Peyer's patch (tissue), 4 donors: ENCODE measurements around the gene FAM193A. TPM values are rescaled to one million over a fixed set of nuclear protein-coding genes. Genes with fewer than 3 reads are reported as not detected.
"Not testable (repeated sequence)": the region's sequence is repeated elsewhere in the genome, so short reads cannot be mapped to it uniquely, and the experiment has no call there.

ENCODE experiments used
- DNase-seq, 3 donors: peaks; one replicate each; pipeline ENCODE4 v3.0.0-alpha.2; 2017 to 2019
- H3K27ac ChIP-seq, 4 donors: fragments of 200-600 bp; sonication (generic); one replicate each; pipeline ENCODE4 v1.5.1; 2016 to 2019
- H3K27me3 ChIP-seq, 2 donors: fragments of 200-600 bp; sonication (generic); one replicate each; pipeline ENCODE4 v1.5.1; 2019
- H3K36me3 ChIP-seq, 3 donors: fragments of 200-600 bp; sonication (generic); one replicate each; pipeline ENCODE4 v1.5.1; 2016 to 2019
- H3K4me1 ChIP-seq, 4 donors: fragments of 200-600 bp; sonication (generic); one replicate each; pipeline ENCODE4 v1.5.1; 2016 to 2019
- H3K4me3 ChIP-seq, 4 donors: fragments of 200-600 bp; sonication (generic); 1 replicate in 3 of 4; 2 replicates in 1 of 4; pipeline ENCODE4 v1.5.1; 2016 to 2019; ENCODE audit warnings: mild to moderate bottlenecking in 1 of 4
- H3K9me3 ChIP-seq, 4 donors: fragments of 200-600 bp; sonication (generic); one replicate each; pipeline ENCODE4 v1.5.1; 2016 to 2019; ENCODE audit warnings: mild to moderate bottlenecking in 1 of 4
- POLR2A ChIP-seq, 2 donors: fragments of 450-650 bp; IDR thresholded peaks; one replicate each; pipeline ENCODE4 v1.5.1; 2017; ENCODE audit warnings: antibody characterized with exemption in 2 of 2, mild to moderate bottlenecking in 2 of 2, moderate library complexity in 2 of 2
- total RNA-seq, 4 donors: library from RNA; depleted of rRNA; stranded (reverse); fragments of >200 nt; gene quantifications; one replicate each; pipeline ENCODE4 v1.1.0, GENCODE V29; 2016
- TF ChIP-seq, protein P1 (sequence below), 6 experiments: fragments of 450-650 bp in 4 of 6; fragments of 200-600 bp in 2 of 6; sonication (generic) in 1 of 6; IDR thresholded peaks; one replicate each; pipeline ENCODE4 v1.5.1; 2017 to 2019; ENCODE audit warnings: antibody characterized with exemption in 6 of 6, mild to moderate bottlenecking in 3 of 6, moderate library complexity in 1 of 6

FAM193A gene
- total RNA-seq, 4 donors from 2014 or later = 38.2 to 77.6 (median 51.2) TPM

DNA sequence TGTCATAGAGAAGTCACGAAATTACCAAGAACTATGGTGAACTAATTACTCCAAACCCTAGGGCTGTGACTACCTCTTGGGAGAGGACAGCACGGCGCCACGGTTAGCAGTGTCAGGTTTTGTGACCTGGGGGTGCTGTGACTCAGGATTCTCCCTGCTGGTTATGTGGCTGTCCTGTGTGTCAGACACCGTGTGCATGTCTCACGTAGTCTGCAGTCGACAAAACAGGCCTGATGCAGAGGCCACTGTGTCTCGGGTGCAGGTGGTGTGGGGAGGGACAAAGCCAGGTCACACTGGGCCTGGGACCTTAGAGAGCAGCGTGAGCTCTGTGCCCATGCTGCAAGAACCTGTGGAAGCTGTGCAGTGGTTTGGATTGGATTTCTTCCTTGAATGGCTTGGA is 185.6 kb downstream of the FAM193A start:
- no peak for DNase-seq
- peaks cover 0 to 56% (median 0%) of the 10 kb centered on the region in 3 donors for H3K36me3 ChIP-seq
- TF ChIP-seq POLR2A (IDR thresholded peaks at IDR 0.05) = no peak
- TF ChIP-seq, protein P1, sequence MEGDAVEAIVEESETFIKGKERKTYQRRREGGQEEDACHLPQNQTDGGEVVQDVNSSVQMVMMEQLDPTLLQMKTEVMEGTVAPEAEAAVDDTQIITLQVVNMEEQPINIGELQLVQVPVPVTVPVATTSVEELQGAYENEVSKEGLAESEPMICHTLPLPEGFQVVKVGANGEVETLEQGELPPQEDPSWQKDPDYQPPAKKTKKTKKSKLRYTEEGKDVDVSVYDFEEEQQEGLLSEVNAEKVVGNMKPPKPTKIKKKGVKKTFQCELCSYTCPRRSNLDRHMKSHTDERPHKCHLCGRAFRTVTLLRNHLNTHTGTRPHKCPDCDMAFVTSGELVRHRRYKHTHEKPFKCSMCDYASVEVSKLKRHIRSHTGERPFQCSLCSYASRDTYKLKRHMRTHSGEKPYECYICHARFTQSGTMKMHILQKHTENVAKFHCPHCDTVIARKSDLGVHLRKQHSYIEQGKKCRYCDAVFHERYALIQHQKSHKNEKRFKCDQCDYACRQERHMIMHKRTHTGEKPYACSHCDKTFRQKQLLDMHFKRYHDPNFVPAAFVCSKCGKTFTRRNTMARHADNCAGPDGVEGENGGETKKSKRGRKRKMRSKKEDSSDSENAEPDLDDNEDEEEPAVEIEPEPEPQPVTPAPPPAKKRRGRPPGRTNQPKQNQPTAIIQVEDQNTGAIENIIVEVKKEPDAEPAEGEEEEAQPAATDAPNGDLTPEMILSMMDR (IDR thresholded peaks at IDR 0.05) = no peak
- no peaks in the 10 kb centered on the region for H3K9me3 ChIP-seq
- no peaks in the 10 kb centered on the region for H3K27me3 ChIP-seq
- no peaks in the 10 kb centered on the region for H3K4me1 ChIP-seq
- H3K27ac ChIP-seq = no peak overlapping the region
- H3K4me3 ChIP-seq = no peak overlapping the region

DNA sequence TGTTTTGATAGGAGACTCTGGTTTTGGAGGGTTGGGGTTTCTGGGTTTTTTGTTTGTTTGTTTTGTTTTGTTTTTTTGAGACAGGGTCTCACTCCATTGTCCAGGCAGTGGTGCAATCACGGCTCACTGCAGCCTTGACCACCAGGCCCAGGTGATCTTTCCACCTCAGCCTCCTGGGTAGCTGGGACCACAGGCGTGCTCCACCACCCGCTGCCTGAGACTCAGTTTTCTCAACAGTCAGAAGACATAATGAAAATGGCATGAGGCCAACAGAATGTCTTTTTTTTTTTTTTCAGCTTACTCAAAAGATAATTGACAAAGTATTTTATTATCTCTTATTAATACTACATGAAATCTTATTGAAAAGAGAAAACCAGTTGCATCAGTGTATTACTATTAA is 187.3 kb downstream of the FAM193A start:
- peaks cover 0 to 46% (median 0%) of the 10 kb centered on the region in 3 donors for H3K36me3 ChIP-seq
- no peak for DNase-seq
- no peaks in the 10 kb centered on the region for H3K4me1 ChIP-seq
- no peak overlapping the region for H3K4me3 ChIP-seq
- no peaks in the 10 kb centered on the region for H3K27me3 ChIP-seq
- H3K27ac ChIP-seq = no peak overlapping the region
- H3K9me3 ChIP-seq = no peaks in the 10 kb centered on the region
- TF ChIP-seq, protein P1 (IDR thresholded peaks at IDR 0.05) = no peak
- no peak for TF ChIP-seq POLR2A (IDR thresholded peaks at IDR 0.05)

DNA sequence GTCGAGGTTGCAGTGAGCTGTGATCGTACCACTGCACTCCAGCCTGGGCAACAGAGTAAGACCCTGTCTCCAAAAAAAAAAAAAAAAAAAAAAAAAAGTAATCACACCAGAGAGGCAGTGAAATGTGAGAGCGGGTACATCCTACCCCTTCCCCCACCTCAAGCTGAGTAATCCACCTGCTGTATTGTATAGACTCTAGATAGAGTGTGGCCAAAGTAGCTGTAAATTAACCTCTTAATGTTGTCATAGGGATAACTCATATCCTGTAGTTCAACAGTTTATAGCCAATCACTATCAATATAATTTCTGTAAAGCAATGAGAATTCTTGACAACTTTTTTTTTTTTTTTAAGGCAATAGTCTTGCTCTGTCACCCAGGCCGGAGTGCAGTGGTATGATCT is 188.9 kb downstream of the FAM193A start:
- H3K4me1 ChIP-seq = no peaks in the 10 kb centered on the region
- H3K4me3 ChIP-seq = no peak overlapping the region
- H3K27ac ChIP-seq = no peak overlapping the region
- no peak for DNase-seq
- H3K27me3 ChIP-seq = no peaks in the 10 kb centered on the region
- TF ChIP-seq POLR2A (IDR thresholded peaks at IDR 0.05) = no peak
- TF ChIP-seq, protein P1 (IDR thresholded peaks at IDR 0.05) = no peak
- H3K36me3 ChIP-seq = peaks cover 0 to 44% (median 0%) of the 10 kb centered on the region in 3 donors
- no peaks in the 10 kb centered on the region for H3K9me3 ChIP-seq

DNA sequence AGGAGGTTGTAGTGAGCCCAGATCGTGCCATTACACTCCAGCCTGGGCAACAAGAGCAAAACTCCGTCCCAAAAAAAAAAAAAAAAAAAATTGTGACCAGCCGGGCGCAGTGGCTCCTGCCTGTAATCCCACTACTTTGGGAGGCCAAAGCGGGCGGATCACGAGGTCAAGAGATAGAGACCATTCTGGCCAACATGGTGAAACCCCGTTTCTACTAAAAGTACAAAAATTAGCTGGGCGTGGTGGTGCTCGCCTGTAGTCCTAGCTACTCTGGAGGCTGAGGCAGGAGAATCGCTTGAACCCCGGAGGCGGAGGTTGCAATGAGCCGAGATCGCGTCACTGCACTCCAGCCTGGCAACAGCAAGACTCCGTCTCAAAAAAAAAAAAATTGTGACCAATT is 190.4 kb downstream of the FAM193A start:
- not testable (repeated sequence) for DNase-seq, H3K4me3 ChIP-seq, H3K27me3 ChIP-seq, H3K4me1 ChIP-seq, H3K27ac ChIP-seq, H3K9me3 ChIP-seq
- H3K36me3 ChIP-seq = peaks cover 0 to 39% (median 0%) of the 10 kb centered on the region in 3 donors

DNA sequence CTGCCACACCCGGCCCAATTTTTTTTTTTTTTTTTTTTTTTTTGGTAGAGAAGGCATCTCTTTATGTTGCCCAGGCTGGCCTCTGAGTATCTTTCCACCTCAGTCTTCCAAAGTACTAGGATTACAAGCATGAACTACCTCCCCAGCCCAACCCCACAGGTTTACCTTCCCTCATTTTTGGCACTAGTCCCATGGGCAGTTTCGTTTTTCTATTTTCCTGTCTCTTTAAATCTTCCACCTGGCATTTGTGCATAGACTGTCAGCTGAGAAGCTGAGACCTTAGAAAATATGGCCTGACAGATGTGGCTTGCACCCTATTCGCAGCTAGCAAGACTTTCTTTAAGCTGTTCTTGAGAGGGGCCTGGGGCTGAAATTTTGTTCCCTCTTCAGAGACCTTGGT is 191.8 kb downstream of the FAM193A start:
- no peak for DNase-seq
- Histone ChIP-seq H3K27me3 (no peaks in the 10 kb centered on the region), H3K36me3 (peaks cover 0 to 46% (median 0%) of the 10 kb centered on the region in 3 donors), H3K9me3 (no peaks in the 10 kb centered on the region), H3K27ac (no peak overlapping the region), H3K4me1 (no peaks in the 10 kb centered on the region), H3K4me3 (no peak overlapping the region)
- no peak for TF ChIP-seq POLR2A (IDR thresholded peaks at IDR 0.05)
- TF ChIP-seq, protein P1 (IDR thresholded peaks at IDR 0.05) = no peak

DNA sequence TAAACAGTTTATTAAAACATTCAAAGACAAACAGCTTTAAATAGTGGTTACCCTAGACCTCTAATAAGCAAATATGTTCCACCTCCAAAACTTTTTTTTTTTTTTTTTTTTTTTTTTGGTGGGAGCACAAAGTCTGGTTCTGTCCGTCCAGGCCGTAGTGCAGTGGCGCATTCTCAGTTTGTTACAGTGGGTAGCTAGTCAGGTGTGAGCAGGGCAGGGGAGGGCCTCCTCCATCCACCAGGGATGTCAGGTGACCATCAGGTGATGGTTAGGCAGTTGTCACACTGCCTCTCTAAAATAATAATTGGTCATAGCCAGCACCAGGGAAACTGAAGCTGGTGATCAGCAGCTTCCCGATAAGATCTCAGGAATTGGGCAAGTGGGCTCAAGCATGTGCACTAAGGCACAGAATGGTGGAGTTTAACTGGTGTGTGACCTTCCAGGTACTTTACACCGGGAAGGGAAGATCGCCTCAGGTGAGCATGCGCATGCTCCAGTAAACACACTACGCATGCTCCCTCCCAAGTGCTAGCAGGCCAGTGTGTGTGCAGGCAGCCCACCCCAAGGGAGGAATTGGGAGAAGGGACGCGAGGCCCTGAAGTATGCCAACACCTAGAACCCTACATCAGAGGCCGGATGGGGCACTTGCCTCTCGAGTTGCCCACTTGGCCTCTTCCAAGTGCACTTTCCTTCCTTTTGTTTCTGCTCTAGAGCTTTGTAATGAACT is 192.5 kb downstream of the FAM193A start:
- H3K36me3 ChIP-seq = peaks cover 0 to 53% (median 0%) of the 10 kb centered on the region in 3 donors
- no peak for TF ChIP-seq POLR2A (IDR thresholded peaks at IDR 0.05)
- TF ChIP-seq, protein P1 (IDR thresholded peaks at IDR 0.05) = no peak
- H3K4me1 ChIP-seq = no peaks in the 10 kb centered on the region
- no peak overlapping the region for H3K27ac ChIP-seq
- DNase-seq = no peak
- H3K9me3 ChIP-seq = no peaks in the 10 kb centered on the region
- no peaks in the 10 kb centered on the region for H3K27me3 ChIP-seq
- no peak overlapping the region for H3K4me3 ChIP-seq
